Fibroblast of villous mesenchyme (primary cell): ENCODE measurements around the gene KRT81. TPM values are rescaled to one million over a fixed set of nuclear protein-coding genes. Genes with fewer than 3 reads are reported as not detected.

Experiments used
- DNase-seq: peaks from one replicate; pipeline ENCODE4 v3.0.0-alpha.2; 2010; ENCODE audit warnings: low read depth
- H3K4me3 ChIP-seq: 2 replicates; pipeline ENCODE4 v1.5.1; 2011; ENCODE audit warnings: low read depth, mild to moderate bottlenecking, low read length
- CTCF ChIP-seq: IDR thresholded peaks from 2 replicates; pipeline ENCODE4 v1.5.1; 2012; ENCODE audit warnings: low read depth, mild to moderate bottlenecking, low read length; ENCODE audit not compliant: insufficient read depth
- total RNA-seq: library from RNA; depleted of rRNA; stranded (reverse); fragments of >200 nt; gene quantifications from 2 replicates; pipeline ENCODE4 v1.2.3, GENCODE V29; 2012

The KRT81 gene
- total RNA-seq, 1 donor = not detected

DNA sequence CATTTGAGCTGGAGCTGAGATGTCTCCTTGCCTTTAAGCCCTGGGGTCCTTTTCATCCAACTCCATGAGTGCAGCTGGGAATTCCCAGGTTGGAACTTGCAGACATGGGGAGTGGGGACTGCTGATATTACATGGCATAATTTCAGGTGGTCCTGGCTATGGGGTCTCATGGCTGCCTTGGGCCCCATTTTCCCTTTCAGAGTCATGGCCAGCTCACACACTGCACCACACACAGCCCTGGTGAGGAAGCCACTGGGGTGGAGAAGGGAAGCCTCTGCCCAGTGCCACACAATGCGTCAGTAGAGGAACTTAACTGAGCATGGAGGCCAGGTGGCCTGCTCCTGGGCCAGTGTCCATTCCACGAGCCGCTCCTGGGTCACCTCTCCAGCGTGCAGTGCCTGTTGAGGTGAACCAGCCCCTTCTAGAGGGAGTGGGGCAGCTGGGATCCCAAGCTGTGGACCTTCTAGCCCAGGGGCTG, 34.2 kb downstream of the KRT81 start:
- DNase-seq = no peak
- TF ChIP-seq CTCF = no peak
- H3K4me3 ChIP-seq = no peak overlapping the region

DNA sequence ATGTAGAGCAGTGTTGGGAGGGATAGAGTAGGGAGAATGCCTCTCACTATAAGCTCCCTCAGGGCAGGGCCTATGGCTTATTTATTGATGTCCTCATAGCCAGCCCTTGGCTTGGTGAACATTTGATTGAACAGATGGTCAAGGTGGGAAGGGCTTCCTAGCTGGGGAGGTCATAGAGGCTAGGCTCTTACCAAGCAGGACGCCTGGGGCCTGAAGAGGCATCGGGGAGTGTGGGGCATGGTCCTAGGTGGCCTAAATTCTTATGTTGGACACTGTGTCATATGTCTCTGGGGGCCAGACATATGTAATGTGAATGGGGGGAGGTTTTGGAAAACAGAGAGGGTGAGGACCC, 34.8 kb downstream of the KRT81 start:
- no peak for TF ChIP-seq CTCF
- no peak for DNase-seq
- H3K4me3 ChIP-seq = no peak overlapping the region

- no peak for TF ChIP-seq CTCF
- H3K4me3 ChIP-seq = no peak overlapping the region
- DNase-seq = no peak
Observed at GRCh38 chr12:52255926-52256583, 35.3 kb downstream of the KRT81 start.

- DNase-seq = no peak
- TF ChIP-seq CTCF = no peak
- H3K4me3 ChIP-seq = no peak overlapping the region
Observed at GRCh38 chr12:52254965-52255751, 36.2 kb downstream of the KRT81 start.

GRCh38 chr12:52254180-52254964, 37.0 kb downstream of the KRT81 start:
- no peak for TF ChIP-seq CTCF
- H3K4me3 ChIP-seq = no peak overlapping the region
- no peak for DNase-seq

DNA sequence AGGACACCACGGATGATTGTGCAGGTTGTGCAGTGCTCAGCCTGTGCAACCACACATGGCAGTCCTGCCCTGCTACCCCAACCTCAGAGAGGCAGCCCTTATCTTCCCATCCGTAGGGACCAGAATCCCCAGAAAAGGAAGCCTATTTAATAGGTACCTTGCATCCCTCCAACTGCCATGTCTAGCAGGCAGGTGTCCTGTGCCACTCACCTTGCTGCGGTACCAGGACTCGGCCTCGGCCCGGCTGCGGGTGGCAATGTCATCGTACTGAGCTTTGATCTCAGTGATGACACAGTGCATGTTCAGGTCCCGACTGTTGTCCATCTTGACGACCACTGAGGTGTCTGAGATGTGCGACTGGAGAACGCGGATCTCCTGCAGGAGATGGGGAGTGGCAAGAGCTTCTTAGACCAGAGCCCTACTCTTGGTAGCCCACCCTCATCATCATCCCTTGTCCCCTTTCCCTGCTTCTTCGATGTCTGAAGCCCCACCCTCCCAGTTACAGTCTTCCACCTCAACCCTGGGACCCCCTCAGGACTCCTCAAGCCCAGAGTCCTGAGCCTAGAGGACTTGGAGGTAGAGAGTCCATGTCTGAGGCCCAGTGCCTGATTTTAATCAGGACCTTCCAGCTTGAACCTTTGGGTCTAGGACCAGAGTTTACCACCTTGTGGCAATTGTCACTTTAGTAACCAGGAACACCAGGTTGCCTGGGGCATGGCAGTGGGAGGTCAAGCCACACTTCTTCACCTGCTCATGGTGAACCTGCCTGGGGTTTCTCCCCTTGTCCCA, 37.7 kb downstream of the KRT81 start:
- TF ChIP-seq CTCF = no peak
- no peak for DNase-seq
- H3K4me3 ChIP-seq = no peak overlapping the region
